H1 (cell line): Measurements from ENCODE around the gene PACS1. TPM values are rescaled to one million over a fixed set of nuclear protein-coding genes. Genes with fewer than 3 reads are reported as not detected.

Experiments used
- CHD7 ChIP-seq: fragments of 300-600 bp; sonication (generic); IDR thresholded peaks from 2 replicates; pipeline ENCODE4 v1.7.1; 2012; ENCODE audit warnings: low read length, moderate library complexity, mild to moderate bottlenecking, inconsistent platforms; ENCODE audit not compliant: insufficient replicate concordance
- polyA plus RNA-seq, 7 experiments: library from polyadenylated mRNA; depleted of rRNA in 3 of 7; stranded (reverse) in 5 of 7; unstranded in 2 of 7; fragments of >200 nt in 5 of 7; fragments of 200-250 nt in 2 of 7; gene quantifications; 1 replicate in 5 of 7; 2 replicates in 1 of 7; 4 replicates in 1 of 7; pipeline versions ENCODE4 v1.2.1 to v1.2.3, GENCODE V29; 2011 to 2013; ENCODE audit warnings: missing spikeins in 2 of 7, mixed read lengths in 2 of 7
- total RNA-seq: library from RNA; stranded (reverse); fragmentation: NEBNext Ultra II Directional; extraction: Animal tissue kit (Norgen Biotek cat#: 25700); gene quantifications from 2 replicates; pipeline ENCODE4 v1.2.1, GENCODE V29; 2021

PACS1 gene
- total and polyA plus RNA-seq, 2 of the 8 experiments (the other 6 are each of a cell fraction or from before 2014, with no cell fraction given): 11.5 to 36.0 TPM

- TF ChIP-seq CHD7: no peak
- TF ChIP-seq, all 59 proteins: peak for 0
Measured at GRCh38 chr11:66071381-66071801, 1.3 kb downstream of the PACS1 start (continued).
